A549 (cell line): ENCODE measurements around the gene METTL18. TPM values are rescaled to one million over a fixed set of nuclear protein-coding genes. Genes with fewer than 3 reads are reported as not detected.

Experiments
- ATAC-seq, 2 experiments: fragments of 200-7000 bp in 1 of 2; fragments of >200 bp in 1 of 2; cut with Nextera tagmentation in 1 of 2; cut with Tn5 transposase in 1 of 2; 3 replicates each; pipeline versions ENCODE4 v1.8.0 to v1.9.1; 2018 to 2020; ENCODE audit warnings: mild to moderate bottlenecking in 1 of 2, moderate library complexity in 1 of 2
- CTCF ChIA-PET: fragments of 300-600 bp; sonication (Branson Sonifier 250); formaldehyde crosslinking; extraction: SDS; loops from one replicate; lab custom pipeline; 2021; ENCODE audit warnings: antibody characterized with exemption, inconsistent platforms; lab: Yijun Ruan, JAX
- POLR2A ChIA-PET: fragments of 350-600 bp; formaldehyde crosslinking; extraction: SDS; loops from one replicate; lab custom pipeline; 2021; ENCODE audit warnings: antibody characterized with exemption, inconsistent platforms; lab: Yijun Ruan, JAX
- DNase-seq, 2 experiments: peaks; one replicate each; pipeline versions ENCODE4 v3.0.0 to v3.0.0-alpha.2; 2011 to 2016; ENCODE audit warnings: low read depth in 1 of 2, low spot score in 1 of 2
- FAIRE-seq: peaks from 2 replicates; lab custom pipeline; 2011; peaks lifted over from hg19 to GRCh38; lab: Jason Lieb, UNC
- H3K27ac ChIP-seq, 2 experiments: fragments of >200 bp; sonication (Bioruptor Twin); formaldehyde crosslinking; 3 replicates each; pipeline ENCODE4 v1.5.1; 2016 to 2017
- H3K4me1 ChIP-seq: fragments of >200 bp; sonication (Bioruptor Twin); formaldehyde crosslinking; 3 replicates; pipeline ENCODE4 v1.6.1; 2016
- H3K4me2 ChIP-seq: fragments of >200 bp; sonication (Bioruptor Twin); formaldehyde crosslinking; 3 replicates; pipeline ENCODE4 v1.6.1; 2016
- H3K4me3 ChIP-seq: fragments of >200 bp; sonication (Bioruptor Twin); formaldehyde crosslinking; 3 replicates; pipeline ENCODE4 v1.5.1; 2016
- H3K9me3 ChIP-seq: fragments of >200 bp; sonication (Bioruptor Twin); formaldehyde crosslinking; 3 replicates; pipeline ENCODE4 v1.6.1; 2016
- EHMT2 ChIP-seq: fragments of 200-600 bp; sonication (generic); IDR thresholded peaks from 2 replicates; pipeline ENCODE4 v1.6.1; 2016; ENCODE audit warnings: antibody characterized with exemption, low read depth, mild to moderate bottlenecking, moderate library complexity
- EP300 ChIP-seq, 2 experiments: fragments of >200 bp; sonication (Bioruptor Twin); formaldehyde crosslinking; IDR thresholded peaks; 2 replicates in 1 of 2; 3 replicates in 1 of 2; pipeline ENCODE4 v1.6.1; 2016 to 2017
- ESRRA ChIP-seq: fragments of 150-350 bp; IDR thresholded peaks from 2 replicates; pipeline ENCODE4 v1.6.1; 2014; ENCODE audit warnings: mild to moderate bottlenecking, low read length, borderline replicate concordance
- FOSB ChIP-seq: fragments of 250-450 bp; sonication (Bioruptor Pico); IDR thresholded peaks from 2 replicates; pipeline ENCODE4 v1.5.0; 2020; ENCODE audit warnings: mild to moderate bottlenecking, moderate library complexity
- HDAC2 ChIP-seq: fragments of 200-600 bp; sonication (generic); IDR thresholded peaks from 2 replicates; pipeline ENCODE4 v1.6.1; 2016
- HEYL ChIP-seq: fragments of 250-450 bp; sonication (Bioruptor Pico); IDR thresholded peaks from 2 replicates; pipeline ENCODE4 v1.8.0; 2021; ENCODE audit warnings: mild to moderate bottlenecking, moderate library complexity
- HOXB13 ChIP-seq: fragments of 250-450 bp; sonication (Bioruptor Pico); IDR thresholded peaks from 2 replicates; pipeline ENCODE4 v1.5.0; 2020; ENCODE audit warnings: low read depth, mild to moderate bottlenecking, moderate library complexity
- JUN ChIP-seq, 2 experiments: fragments of >200 bp; sonication (Bioruptor Twin); formaldehyde crosslinking; IDR thresholded peaks; 2 replicates in 1 of 2; 3 replicates in 1 of 2; pipeline ENCODE4 v1.6.1; 2016 to 2017
- JUNB ChIP-seq: fragments of >200 bp; sonication (Bioruptor Twin); formaldehyde crosslinking; IDR thresholded peaks from 2 replicates; pipeline ENCODE4 v1.6.1; 2016
- KDM5A ChIP-seq: fragments of 200-600 bp; sonication (generic); IDR thresholded peaks from 2 replicates; pipeline ENCODE4 v1.6.1; 2016; ENCODE audit warnings: antibody characterized with exemption, mild to moderate bottlenecking
- MAFK ChIP-seq: fragments of 450-650 bp; IDR thresholded peaks from 2 replicates; pipeline ENCODE4 v1.6.1; 2014; ENCODE audit not compliant: partially characterized antibody
- MAZ ChIP-seq: fragments of 150-350 bp; IDR thresholded peaks from 2 replicates; pipeline ENCODE4 v1.6.1; 2014; ENCODE audit warnings: antibody characterized with exemption, low read depth, low read length, borderline replicate concordance
- MYC ChIP-seq: IDR thresholded peaks from 2 replicates; pipeline ENCODE4 v1.6.1; 2012; ENCODE audit warnings: mild to moderate bottlenecking, inconsistent platforms, low read length, improper control_type of control experiment, borderline replicate concordance
- PHF8 ChIP-seq: fragments of 200-600 bp; sonication (generic); IDR thresholded peaks from 2 replicates; pipeline ENCODE4 v1.6.1; 2016; ENCODE audit warnings: low read depth, mild to moderate bottlenecking, antibody characterized with exemption, moderate library complexity, borderline replicate concordance
- POLR2AphosphoS2 ChIP-seq: conservative IDR thresholded peaks from 2 replicates; pipeline ENCODE4 v1.6.1; 2012; ENCODE audit warnings: low read length, improper control_type of control experiment, inconsistent platforms
- RNF2 ChIP-seq: fragments of 200-600 bp; sonication (generic); IDR thresholded peaks from 2 replicates; pipeline ENCODE4 v1.6.1; 2016; ENCODE audit warnings: low read depth, mild to moderate bottlenecking, antibody characterized with exemption, moderate library complexity, borderline replicate concordance
- TP53 ChIP-seq: fragments of 250-450 bp; sonication (Bioruptor Pico); IDR thresholded peaks from 2 replicates; pipeline ENCODE4 v1.5.0; 2021; ENCODE audit warnings: mild to moderate bottlenecking, moderate library complexity
- ZFP36 ChIP-seq: fragments of 450-650 bp; IDR thresholded peaks from 2 replicates; pipeline ENCODE4 v1.6.1; 2014; ENCODE audit warnings: borderline replicate concordance; ENCODE audit not compliant: partially characterized antibody
- WGBS: methylation state at CpG from one replicate; pipeline ENCODE4 v1.1.6; 2017; ENCODE audit errors: missing lambda C conversion rate; 5-methylcytosine and 5-hydroxymethylcytosine counted together
- polyA plus RNA-seq, 4 experiments: library from polyadenylated mRNA; depleted of rRNA in 3 of 4; stranded (reverse); fragments of >200 nt; fragmentation: RNase III in 1 of 4; extraction: RNeasy Plus Mini Kit Qiagen cat#74134 plus additional on column Dnase treatment in 1 of 4; gene quantifications; 2 replicates in 3 of 4; 3 replicates in 1 of 4; pipeline ENCODE4 v1.2.3, GENCODE V29; 2011 to 2017
- TF ChIP-seq, protein P1 (sequence below): fragments of >200 bp; sonication (Bioruptor Twin); formaldehyde crosslinking; IDR thresholded peaks from 3 replicates; pipeline ENCODE4 v1.5.1; 2016
- TF ChIP-seq, protein P2 (sequence below): IDR thresholded peaks from 2 replicates; pipeline ENCODE4 v1.6.1; 2012
- TF ChIP-seq, protein P3 (sequence below): fragments of >200 bp; sonication (Bioruptor Twin); formaldehyde crosslinking; IDR thresholded peaks from 3 replicates; pipeline ENCODE4 v1.6.1; 2016
- TF ChIP-seq, protein P4 (sequence below): fragments of 150-350 bp; IDR thresholded peaks from 2 replicates; pipeline ENCODE4 v1.6.1; 2014; ENCODE audit warnings: low read depth, mild to moderate bottlenecking, low read length
- TF ChIP-seq, protein P5 (sequence below): fragments of 450-650 bp; IDR thresholded peaks from 2 replicates; pipeline ENCODE4 v1.6.1; 2014; ENCODE audit warnings: antibody characterized with exemption
- TF ChIP-seq, protein P6 (sequence below): fragments of 250-450 bp; sonication (Bioruptor Pico); IDR thresholded peaks from 2 replicates; pipeline ENCODE4 v1.5.0; 2020; ENCODE audit warnings: low read depth, mild to moderate bottlenecking, moderate library complexity

The METTL18 gene
- polyA plus RNA-seq, 2 of the 4 experiments (the other 2 are of a cell fraction): 7.5 to 11.4 TPM

DNA sequence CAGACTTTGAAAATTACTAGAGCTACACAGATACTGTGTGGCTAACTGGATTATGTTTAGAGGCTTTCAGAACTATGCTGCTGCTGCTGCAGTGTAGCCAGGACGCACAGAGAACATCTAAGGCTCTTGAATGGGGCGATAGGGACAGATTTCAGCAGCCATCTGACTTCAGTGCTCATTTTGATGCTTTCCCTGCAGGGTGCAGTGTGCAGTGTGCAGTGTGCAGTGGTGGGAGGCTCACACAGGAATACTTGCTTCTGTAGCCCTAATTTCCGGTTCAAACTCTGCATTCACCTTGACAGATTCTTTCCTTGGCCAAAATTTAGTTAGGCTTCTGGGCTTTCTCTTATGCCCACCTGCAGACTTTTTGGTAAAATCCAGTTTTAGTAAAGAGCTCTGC lies 7.7 kb downstream of the METTL18 start:
- Histone ChIP-seq H3K9me3 (no peaks in the 10 kb centered on the region), H3K4me1 (no peaks in the 10 kb centered on the region), H3K4me3 (no peak overlapping the region), H3K4me2 (no peak overlapping the region), H3K27ac (no peak overlapping the region)
- DNase-seq (no peak), ATAC-seq (peak; percentile 61 to 71; a peak in 3 of 6 replicates), FAIRE-seq (no peak)
- 35% methylated on average over 3 of the region's 3 CpGs for WGBS
- ChIA-PET POLR2A (no interaction called here), CTCF (no interaction called here)
- TF ChIP-seq, protein P1, sequence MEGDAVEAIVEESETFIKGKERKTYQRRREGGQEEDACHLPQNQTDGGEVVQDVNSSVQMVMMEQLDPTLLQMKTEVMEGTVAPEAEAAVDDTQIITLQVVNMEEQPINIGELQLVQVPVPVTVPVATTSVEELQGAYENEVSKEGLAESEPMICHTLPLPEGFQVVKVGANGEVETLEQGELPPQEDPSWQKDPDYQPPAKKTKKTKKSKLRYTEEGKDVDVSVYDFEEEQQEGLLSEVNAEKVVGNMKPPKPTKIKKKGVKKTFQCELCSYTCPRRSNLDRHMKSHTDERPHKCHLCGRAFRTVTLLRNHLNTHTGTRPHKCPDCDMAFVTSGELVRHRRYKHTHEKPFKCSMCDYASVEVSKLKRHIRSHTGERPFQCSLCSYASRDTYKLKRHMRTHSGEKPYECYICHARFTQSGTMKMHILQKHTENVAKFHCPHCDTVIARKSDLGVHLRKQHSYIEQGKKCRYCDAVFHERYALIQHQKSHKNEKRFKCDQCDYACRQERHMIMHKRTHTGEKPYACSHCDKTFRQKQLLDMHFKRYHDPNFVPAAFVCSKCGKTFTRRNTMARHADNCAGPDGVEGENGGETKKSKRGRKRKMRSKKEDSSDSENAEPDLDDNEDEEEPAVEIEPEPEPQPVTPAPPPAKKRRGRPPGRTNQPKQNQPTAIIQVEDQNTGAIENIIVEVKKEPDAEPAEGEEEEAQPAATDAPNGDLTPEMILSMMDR: no peak
- TF ChIP-seq FOSB (CRISPR knock-in tag) (no peak), EP300 (IDR thresholded peaks at IDR 0.05) (no peak), JUNB (no peak), PHF8 (no peak), EHMT2 (no peak), ESRRA (no peak), HEYL (CRISPR knock-in tag) (no peak), HOXB13 (no peak), HDAC2 (no peak), MAZ (no peak)
- TF ChIP-seq, protein P2, sequence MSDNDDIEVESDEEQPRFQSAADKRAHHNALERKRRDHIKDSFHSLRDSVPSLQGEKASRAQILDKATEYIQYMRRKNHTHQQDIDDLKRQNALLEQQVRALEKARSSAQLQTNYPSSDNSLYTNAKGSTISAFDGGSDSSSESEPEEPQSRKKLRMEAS: no peak
- TF ChIP-seq, protein P3, sequence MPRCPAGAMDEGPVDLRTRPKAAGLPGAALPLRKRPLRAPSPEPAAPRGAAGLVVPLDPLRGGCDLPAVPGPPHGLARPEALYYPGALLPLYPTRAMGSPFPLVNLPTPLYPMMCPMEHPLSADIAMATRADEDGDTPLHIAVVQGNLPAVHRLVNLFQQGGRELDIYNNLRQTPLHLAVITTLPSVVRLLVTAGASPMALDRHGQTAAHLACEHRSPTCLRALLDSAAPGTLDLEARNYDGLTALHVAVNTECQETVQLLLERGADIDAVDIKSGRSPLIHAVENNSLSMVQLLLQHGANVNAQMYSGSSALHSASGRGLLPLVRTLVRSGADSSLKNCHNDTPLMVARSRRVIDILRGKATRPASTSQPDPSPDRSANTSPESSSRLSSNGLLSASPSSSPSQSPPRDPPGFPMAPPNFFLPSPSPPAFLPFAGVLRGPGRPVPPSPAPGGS: no peak
- TF ChIP-seq, protein P4, sequence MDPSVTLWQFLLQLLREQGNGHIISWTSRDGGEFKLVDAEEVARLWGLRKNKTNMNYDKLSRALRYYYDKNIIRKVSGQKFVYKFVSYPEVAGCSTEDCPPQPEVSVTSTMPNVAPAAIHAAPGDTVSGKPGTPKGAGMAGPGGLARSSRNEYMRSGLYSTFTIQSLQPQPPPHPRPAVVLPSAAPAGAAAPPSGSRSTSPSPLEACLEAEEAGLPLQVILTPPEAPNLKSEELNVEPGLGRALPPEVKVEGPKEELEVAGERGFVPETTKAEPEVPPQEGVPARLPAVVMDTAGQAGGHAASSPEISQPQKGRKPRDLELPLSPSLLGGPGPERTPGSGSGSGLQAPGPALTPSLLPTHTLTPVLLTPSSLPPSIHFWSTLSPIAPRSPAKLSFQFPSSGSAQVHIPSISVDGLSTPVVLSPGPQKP: no peak

DNA sequence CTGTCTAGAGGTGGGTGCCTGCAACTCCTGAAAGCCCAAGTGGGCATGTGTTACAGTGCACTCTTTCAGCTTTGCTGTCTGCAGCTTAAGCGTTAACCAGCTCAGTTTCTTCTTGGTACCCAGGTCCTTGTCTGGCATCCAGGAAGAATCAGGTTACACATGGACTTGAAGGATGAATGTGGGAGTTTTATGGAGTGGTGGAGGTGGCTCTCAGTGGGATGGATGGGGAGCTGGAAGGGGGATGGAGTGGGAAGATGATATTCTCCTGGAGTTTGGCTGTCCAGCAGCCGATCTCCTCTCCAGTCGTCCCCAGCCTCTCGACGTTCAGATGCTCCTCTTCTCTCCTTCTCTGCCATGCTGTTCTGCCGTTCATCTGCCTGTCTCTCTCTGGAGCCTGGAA lies 9.4 kb downstream of the METTL18 start:
- Histone ChIP-seq H3K9me3 (no peaks in the 10 kb centered on the region), H3K4me3 (no peak overlapping the region), H3K4me1 (peaks cover 16% of the 10 kb centered on the region), H3K27ac (peak overlapping the region in 1 of 2 experiments; percentile 43; a peak in 1 of 6 replicates), H3K4me2 (no peak overlapping the region)
- ATAC-seq: peak in 1 of 2 experiments; percentile 12; a peak in 1 of 6 replicates
- POLR2A ChIA-PET: interaction anchor here (1.0 kb wide), 1 partner anchor 10 kb away, joined by 4 read pairs; the partner anchor contains the start of gene METTL18
- WGBS: 83% methylated on average over 6 of the region's 6 CpGs
- FAIRE-seq: no peak
- no peak for DNase-seq
- CTCF ChIA-PET: interaction anchor here (1.0 to 1.6 kb wide), 2 partner anchors 184 to 199 kb away, joined by 3 read pairs; partner anchors contain the start of gene F5
- no peak for TF ChIP-seq KDM5A
- TF ChIP-seq, protein P5, sequence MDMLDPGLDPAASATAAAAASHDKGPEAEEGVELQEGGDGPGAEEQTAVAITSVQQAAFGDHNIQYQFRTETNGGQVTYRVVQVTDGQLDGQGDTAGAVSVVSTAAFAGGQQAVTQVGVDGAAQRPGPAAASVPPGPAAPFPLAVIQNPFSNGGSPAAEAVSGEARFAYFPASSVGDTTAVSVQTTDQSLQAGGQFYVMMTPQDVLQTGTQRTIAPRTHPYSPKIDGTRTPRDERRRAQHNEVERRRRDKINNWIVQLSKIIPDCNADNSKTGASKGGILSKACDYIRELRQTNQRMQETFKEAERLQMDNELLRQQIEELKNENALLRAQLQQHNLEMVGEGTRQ: no peak
- no peak for TF ChIP-seq ZFP36
- no peak for TF ChIP-seq MAZ
- TF ChIP-seq RNF2: no peak
- no peak for TF ChIP-seq MAFK
- TF ChIP-seq TP53 (CRISPR knock-in tag): no peak
- no peak for TF ChIP-seq EHMT2
- no peak for TF ChIP-seq MYC
- TF ChIP-seq, protein P6, sequence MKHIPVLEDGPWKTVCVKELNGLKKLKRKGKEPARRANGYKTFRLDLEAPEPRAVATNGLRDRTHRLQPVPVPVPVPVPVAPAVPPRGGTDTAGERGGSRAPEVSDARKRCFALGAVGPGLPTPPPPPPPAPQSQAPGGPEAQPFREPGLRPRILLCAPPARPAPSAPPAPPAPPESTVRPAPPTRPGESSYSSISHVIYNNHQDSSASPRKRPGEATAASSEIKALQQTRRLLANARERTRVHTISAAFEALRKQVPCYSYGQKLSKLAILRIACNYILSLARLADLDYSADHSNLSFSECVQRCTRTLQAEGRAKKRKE (CRISPR knock-in tag): no peak
- no peak for TF ChIP-seq JUN (IDR thresholded peaks at IDR 0.05)
- no peak for TF ChIP-seq POLR2AphosphoS2
